ENCODE data around the gene SLC2A9. TPM values are rescaled to one million over a fixed set of nuclear protein-coding genes. Genes with fewer than 3 reads are reported as not detected.

SLC2A9 gene
- total and polyA plus RNA-seq, 2 of the 8 experiments (the other 6 are each of a cell fraction or from before 2014, with no cell fraction given) = 0.20 to 0.26 TPM

DNA sequence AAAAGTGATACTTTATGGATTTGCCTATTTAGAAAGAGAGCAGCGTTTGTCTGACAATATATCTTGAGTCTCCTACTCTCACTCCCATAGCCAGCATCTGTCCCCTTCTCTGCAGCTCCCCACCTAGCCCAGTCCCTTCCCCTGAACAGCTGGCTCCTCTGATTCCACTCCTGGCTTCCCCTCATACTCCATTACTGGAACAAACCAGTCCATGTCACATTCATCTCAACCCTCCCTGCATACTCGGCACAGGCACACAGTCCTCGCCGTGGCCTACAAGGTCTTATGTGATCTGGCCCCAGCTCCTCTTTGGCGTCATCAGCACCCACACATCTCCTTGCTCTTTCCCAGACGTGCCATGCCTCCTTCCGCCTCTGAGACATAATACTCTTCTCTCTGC lies 36.7 kb downstream of the SLC2A9 start:
- no peak overlapping the region for H4K91ac ChIP-seq (replicated peaks; ENCODE audit: insufficient read length, low read length)
- FAIRE-seq = no peak
- H3K27ac ChIP-seq (ENCODE audit: low read depth, low read length) = no peak overlapping the region
- H3K4ac ChIP-seq (replicated peaks; ENCODE audit: insufficient read length, low read depth, low read length) = no peak overlapping the region
- ChIA-PET CTCF (ENCODE audit: partially characterized antibody) (interaction anchor here (1.4 kb wide), 1 partner anchor 30 kb away, joined by 6 read pairs; no protein-coding TSS in a partner anchor), POLR2A (ENCODE audit: partially characterized antibody) (no interaction called here)
- no peak overlapping the region for H2BK15ac ChIP-seq (ENCODE audit: low read length)
- H2BK12ac ChIP-seq (ENCODE audit: low read depth, low read length) = no peak overlapping the region
- no peak overlapping the region for H4K8ac ChIP-seq (ENCODE audit: extremely low read depth, insufficient read depth, low read length)
- WGBS, 2 experiments (ENCODE audit: extremely low coverage in 1 of 2, insufficient coverage in 1 of 2, insufficient read length in 1 of 2, insufficient replicate concordance in 2 of 2, low coverage in 1 of 2, low lambda C conversion rate in 2 of 2, missing lambda C conversion rate in 1 of 2) = 85% methylated on average over 7 of the region's 7 CpGs; no CpG with 5 or more reads in 1 of the 2 experiments
- H4K5ac ChIP-seq (ENCODE audit: insufficient read length, low read depth, low read length) = no peak overlapping the region
- H3K9me3 ChIP-seq (ENCODE audit: insufficient read depth in 2 of 2, low read depth in 1 of 2, low read length in 1 of 2) = no peaks in the 10 kb centered on the region; a peak in 1 of 4 replicates
- H3K27me3 ChIP-seq (replicated peaks in 1 of 4; ENCODE audit: control insufficient read depth in 3 of 4, extremely low read depth in 1 of 4, insufficient read depth in 3 of 4, low read length in 3 of 4) = peaks cover 0 to 7% (median 3%) of the 10 kb centered on the region in 4 experiments; a peak in 4 of 7 replicates
- H3K4me1 ChIP-seq (replicated peaks in 1 of 4; ENCODE audit: control insufficient read depth in 3 of 4, insufficient read depth in 4 of 4, low read length in 3 of 4) = peaks cover 0 to 1% (median under 1%) of the 10 kb centered on the region in 4 experiments; a peak in 4 of 7 replicates
- no peak overlapping the region for H3K23ac ChIP-seq (ENCODE audit: insufficient read length)
- H3K9ac ChIP-seq (replicated peaks in 1 of 4; ENCODE audit: extremely low read depth in 1 of 4, low read depth in 3 of 4, low read length in 3 of 4) = no peak overlapping the region
- no peak overlapping the region for H3K14ac ChIP-seq (ENCODE audit: insufficient read length)
- no peak overlapping the region for H3K18ac ChIP-seq (ENCODE audit: extremely low read depth, low read length)
- H3K79me2 ChIP-seq (ENCODE audit: control insufficient read depth in 1 of 2, insufficient read depth in 2 of 2, low read length in 2 of 2) = no peaks in the 10 kb centered on the region
- H2BK120ac ChIP-seq (replicated peaks; ENCODE audit: low read depth, low read length) = no peak overlapping the region
- H2AFZ ChIP-seq (ENCODE audit: low read length) = no peak overlapping the region
- H2BK5ac ChIP-seq (ENCODE audit: low read depth, low read length) = no peak overlapping the region
- no peak overlapping the region for H3K4me3 ChIP-seq (ENCODE audit: extremely low read depth in 1 of 4, insufficient read depth in 2 of 4, low read depth in 3 of 4, low read length in 4 of 4)
- no peaks in the 10 kb centered on the region for H3K36me3 ChIP-seq (ENCODE audit: control insufficient read depth in 2 of 4, insufficient read depth in 4 of 4, low read length in 3 of 4)
- no peak for DNase-seq (ENCODE audit: low read depth in 1 of 2, low spot score in 2 of 2)
- H2BK20ac ChIP-seq (ENCODE audit: low read length) = no peak overlapping the region
- no peak overlapping the region for H3K4me2 ChIP-seq (ENCODE audit: insufficient read depth in 1 of 2, low read depth in 2 of 2, low read length in 2 of 2)
- H2AK5ac ChIP-seq (ENCODE audit: low read depth, low read length) = no peak overlapping the region
- H3K79me1 ChIP-seq (ENCODE audit: low read depth, low read length) = no peaks in the 10 kb centered on the region
- H4K20me1 ChIP-seq (replicated peaks in 1 of 2; ENCODE audit: control insufficient read depth in 1 of 2, insufficient read depth in 2 of 2, low read length in 2 of 2) = peaks cover 0 to 4% of the 10 kb centered on the region in 2 experiments
- peaks cover 5% of the 10 kb centered on the region; the same call in 1 of the 2 replicates for H3K23me2 ChIP-seq (ENCODE audit: low read depth, low read length)
- H3K56ac ChIP-seq (replicated peaks; ENCODE audit: insufficient read length, low read depth, low read length) = no peak overlapping the region
- TF ChIP-seq BCL11A (IDR thresholded peaks at IDR 0.05; ENCODE audit: low read depth in 2 of 2, low read length in 2 of 2) = no peak
- no peak for TF ChIP-seq JUND (IDR thresholded peaks at IDR 0.05; ENCODE audit: low read length)
- no peak for TF ChIP-seq TAF1 (IDR thresholded peaks at IDR 0.05; ENCODE audit: low read depth, low read length)
- no peak for TF ChIP-seq CBX8 (IDR thresholded peaks at IDR 0.05; ENCODE audit: borderline replicate concordance, low read depth, low read length)
- TF ChIP-seq SIN3A (conservative IDR thresholded peaks at IDR 0.05 in 1 of 2, IDR thresholded peaks at IDR 0.05 in 1 of 2; ENCODE audit: low read depth in 1 of 2, low read length in 2 of 2) = no peak
- no peak for TF ChIP-seq CHD2 (IDR thresholded peaks at IDR 0.05; ENCODE audit: low read length)
- no peak for TF ChIP-seq SP1 (IDR thresholded peaks at IDR 0.05; ENCODE audit: low read depth, low read length)
- TF ChIP-seq BACH1 (IDR thresholded peaks at IDR 0.05; ENCODE audit: low read length) = no peak
- TF ChIP-seq, protein P1, sequence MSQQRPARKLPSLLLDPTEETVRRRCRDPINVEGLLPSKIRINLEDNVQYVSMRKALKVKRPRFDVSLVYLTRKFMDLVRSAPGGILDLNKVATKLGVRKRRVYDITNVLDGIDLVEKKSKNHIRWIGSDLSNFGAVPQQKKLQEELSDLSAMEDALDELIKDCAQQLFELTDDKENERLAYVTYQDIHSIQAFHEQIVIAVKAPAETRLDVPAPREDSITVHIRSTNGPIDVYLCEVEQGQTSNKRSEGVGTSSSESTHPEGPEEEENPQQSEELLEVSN (IDR thresholded peaks at IDR 0.05) = no peak
- TF ChIP-seq KDM1A (IDR thresholded peaks at IDR 0.05; ENCODE audit: borderline replicate concordance, low read length) = no peak
- TF ChIP-seq SUZ12 (IDR thresholded peaks at IDR 0.05; ENCODE audit: low read length) = no peak
- no peak for TF ChIP-seq EP300 (IDR thresholded peaks at IDR 0.05; ENCODE audit: borderline replicate concordance in 1 of 2, low read depth in 2 of 2, low read length in 2 of 2)
- no peak for TF ChIP-seq RXRA (IDR thresholded peaks at IDR 0.05; ENCODE audit: insufficient read depth, low read depth, low read length)
- TF ChIP-seq JUN (IDR thresholded peaks at IDR 0.05; ENCODE audit: low read depth, low read length) = no peak
